A549 (cell line): ENCODE data around the gene ROR1. TPM values are rescaled to one million over a fixed set of nuclear protein-coding genes. Genes with fewer than 3 reads are reported as not detected.

Experiments
- ATAC-seq, 2 experiments: fragments of 200-7000 bp in 1 of 2; fragments of >200 bp in 1 of 2; cut with Nextera tagmentation in 1 of 2; cut with Tn5 transposase in 1 of 2; 3 replicates each; pipeline versions ENCODE4 v1.8.0 to v1.9.1; 2018 to 2020; ENCODE audit warnings: mild to moderate bottlenecking in 1 of 2, moderate library complexity in 1 of 2
- CTCF ChIA-PET: fragments of 300-600 bp; sonication (Branson Sonifier 250); formaldehyde crosslinking; extraction: SDS; loops from one replicate; lab custom pipeline; 2021; ENCODE audit warnings: antibody characterized with exemption, inconsistent platforms; lab: Yijun Ruan, JAX
- POLR2A ChIA-PET: fragments of 350-600 bp; formaldehyde crosslinking; extraction: SDS; loops from one replicate; lab custom pipeline; 2021; ENCODE audit warnings: antibody characterized with exemption, inconsistent platforms; lab: Yijun Ruan, JAX
- DNase-seq, 2 experiments: peaks; one replicate each; pipeline versions ENCODE4 v3.0.0 to v3.0.0-alpha.2; 2011 to 2016; ENCODE audit warnings: low read depth in 1 of 2, low spot score in 1 of 2
- FAIRE-seq: peaks from 2 replicates; lab custom pipeline; 2011; peaks lifted over from hg19 to GRCh38; lab: Jason Lieb, UNC
- H3K27ac ChIP-seq, 2 experiments: fragments of >200 bp; sonication (Bioruptor Twin); formaldehyde crosslinking; 3 replicates each; pipeline ENCODE4 v1.5.1; 2016 to 2017
- H3K4me1 ChIP-seq: fragments of >200 bp; sonication (Bioruptor Twin); formaldehyde crosslinking; 3 replicates; pipeline ENCODE4 v1.6.1; 2016
- H3K4me2 ChIP-seq: fragments of >200 bp; sonication (Bioruptor Twin); formaldehyde crosslinking; 3 replicates; pipeline ENCODE4 v1.6.1; 2016
- H3K4me3 ChIP-seq: fragments of >200 bp; sonication (Bioruptor Twin); formaldehyde crosslinking; 3 replicates; pipeline ENCODE4 v1.5.1; 2016
- H3K9me3 ChIP-seq: fragments of >200 bp; sonication (Bioruptor Twin); formaldehyde crosslinking; 3 replicates; pipeline ENCODE4 v1.6.1; 2016
- ATOH8 ChIP-seq: fragments of 250-450 bp; sonication (Bioruptor Pico); IDR thresholded peaks from 2 replicates; pipeline ENCODE4 v1.5.0; 2020; ENCODE audit warnings: low read depth, mild to moderate bottlenecking, moderate library complexity
- BHLHE40 ChIP-seq: IDR thresholded peaks from 2 replicates; pipeline ENCODE4 v1.6.1; 2012; ENCODE audit warnings: low read depth, low read length, inconsistent platforms
- CEBPB ChIP-seq, 2 experiments: fragments of >200 bp in 1 of 2; sonication (Bioruptor Twin) in 1 of 2; formaldehyde crosslinking in 1 of 2; IDR thresholded peaks; 2 replicates each; pipeline ENCODE4 v1.6.1; 2012 to 2016
- CHD2 ChIP-seq: fragments of 150-350 bp; IDR thresholded peaks from 2 replicates; pipeline ENCODE4 v1.6.1; 2014; ENCODE audit warnings: low read length; ENCODE audit not compliant: partially characterized antibody
- CHD4 ChIP-seq: fragments of 200-600 bp; sonication (generic); IDR thresholded peaks from 2 replicates; pipeline ENCODE4 v1.6.1; 2016; ENCODE audit warnings: antibody characterized with exemption, mild to moderate bottlenecking, borderline replicate concordance
- EHMT2 ChIP-seq: fragments of 200-600 bp; sonication (generic); IDR thresholded peaks from 2 replicates; pipeline ENCODE4 v1.6.1; 2016; ENCODE audit warnings: antibody characterized with exemption, low read depth, mild to moderate bottlenecking, moderate library complexity
- EP300 ChIP-seq, 2 experiments: fragments of >200 bp; sonication (Bioruptor Twin); formaldehyde crosslinking; IDR thresholded peaks; 2 replicates in 1 of 2; 3 replicates in 1 of 2; pipeline ENCODE4 v1.6.1; 2016 to 2017
- ESRRA ChIP-seq: fragments of 150-350 bp; IDR thresholded peaks from 2 replicates; pipeline ENCODE4 v1.6.1; 2014; ENCODE audit warnings: mild to moderate bottlenecking, low read length, borderline replicate concordance
- FOSB ChIP-seq: fragments of 250-450 bp; sonication (Bioruptor Pico); IDR thresholded peaks from 2 replicates; pipeline ENCODE4 v1.5.0; 2020; ENCODE audit warnings: mild to moderate bottlenecking, moderate library complexity
- FOSL2 ChIP-seq, 2 experiments: fragments of 450-650 bp in 1 of 2; fragments of >200 bp in 1 of 2; sonication (Bioruptor Twin) in 1 of 2; formaldehyde crosslinking; IDR thresholded peaks; 2 replicates each; pipeline versions ENCODE4 v1.5.0 to v1.6.1; 2016 to 2020; ENCODE audit warnings: mild to moderate bottlenecking in 1 of 2, moderate library complexity in 1 of 2
- HOXB13 ChIP-seq: fragments of 250-450 bp; sonication (Bioruptor Pico); IDR thresholded peaks from 2 replicates; pipeline ENCODE4 v1.5.0; 2020; ENCODE audit warnings: low read depth, mild to moderate bottlenecking, moderate library complexity
- JUN ChIP-seq, 2 experiments: fragments of >200 bp; sonication (Bioruptor Twin); formaldehyde crosslinking; IDR thresholded peaks; 2 replicates in 1 of 2; 3 replicates in 1 of 2; pipeline ENCODE4 v1.6.1; 2016 to 2017
- JUNB ChIP-seq: fragments of >200 bp; sonication (Bioruptor Twin); formaldehyde crosslinking; IDR thresholded peaks from 2 replicates; pipeline ENCODE4 v1.6.1; 2016
- KDM1A ChIP-seq: fragments of 200-600 bp; sonication (generic); IDR thresholded peaks from 2 replicates; pipeline ENCODE4 v1.6.1; 2016; ENCODE audit warnings: low read depth, mild to moderate bottlenecking
- MAX ChIP-seq: IDR thresholded peaks from 2 replicates; pipeline ENCODE4 v1.6.1; 2012
- NR3C1 ChIP-seq: fragments of >200 bp; sonication (Bioruptor Twin); formaldehyde crosslinking; IDR thresholded peaks from 3 replicates; pipeline ENCODE4 v1.6.1; 2017
- PHF8 ChIP-seq: fragments of 200-600 bp; sonication (generic); IDR thresholded peaks from 2 replicates; pipeline ENCODE4 v1.6.1; 2016; ENCODE audit warnings: low read depth, mild to moderate bottlenecking, antibody characterized with exemption, moderate library complexity, borderline replicate concordance
- RAD21 ChIP-seq, 2 experiments: fragments of >200 bp in 1 of 2; sonication (Bioruptor Twin) in 1 of 2; formaldehyde crosslinking in 1 of 2; IDR thresholded peaks in 1 of 2; conservative IDR thresholded peaks in 1 of 2; 2 replicates in 1 of 2; 3 replicates in 1 of 2; pipeline ENCODE4 v1.6.1; 2012 to 2018; ENCODE audit warnings: inconsistent platforms in 1 of 2
- RNF2 ChIP-seq: fragments of 200-600 bp; sonication (generic); IDR thresholded peaks from 2 replicates; pipeline ENCODE4 v1.6.1; 2016; ENCODE audit warnings: low read depth, mild to moderate bottlenecking, antibody characterized with exemption, moderate library complexity, borderline replicate concordance
- TFCP2L1 ChIP-seq: fragments of 250-450 bp; sonication (Bioruptor Pico); IDR thresholded peaks from 2 replicates; pipeline ENCODE4 v1.5.0; 2021; ENCODE audit warnings: mild to moderate bottlenecking
- USF2 ChIP-seq: fragments of 450-650 bp; IDR thresholded peaks from 2 replicates; pipeline ENCODE4 v1.6.1; 2014; ENCODE audit warnings: antibody characterized with exemption
- ZC3H11A ChIP-seq: fragments of 450-650 bp; IDR thresholded peaks from 2 replicates; pipeline ENCODE4 v1.6.1; 2014; ENCODE audit warnings: antibody characterized with exemption, mild to moderate bottlenecking
- ZFP36 ChIP-seq: fragments of 450-650 bp; IDR thresholded peaks from 2 replicates; pipeline ENCODE4 v1.6.1; 2014; ENCODE audit warnings: borderline replicate concordance; ENCODE audit not compliant: partially characterized antibody
- ZSCAN20 ChIP-seq: fragments of 250-450 bp; sonication (Bioruptor Pico); IDR thresholded peaks from 2 replicates; pipeline ENCODE4 v1.8.0; 2022; ENCODE audit warnings: mild to moderate bottlenecking, moderate library complexity
- WGBS: methylation state at CpG from one replicate; pipeline ENCODE4 v1.1.6; 2017; ENCODE audit errors: missing lambda C conversion rate; 5-methylcytosine and 5-hydroxymethylcytosine counted together
- polyA plus RNA-seq, 4 experiments: library from polyadenylated mRNA; depleted of rRNA in 3 of 4; stranded (reverse); fragments of >200 nt; fragmentation: RNase III in 1 of 4; extraction: RNeasy Plus Mini Kit Qiagen cat#74134 plus additional on column Dnase treatment in 1 of 4; gene quantifications; 2 replicates in 3 of 4; 3 replicates in 1 of 4; pipeline ENCODE4 v1.2.3, GENCODE V29; 2011 to 2017
- TF ChIP-seq, protein P1 (sequence below): fragments of 200-600 bp; sonication (generic); IDR thresholded peaks from 2 replicates; pipeline ENCODE4 v1.6.1; 2016; ENCODE audit warnings: antibody characterized with exemption, mild to moderate bottlenecking, moderate library complexity
- TF ChIP-seq, protein P2 (sequence below): fragments of 250-450 bp; sonication (Bioruptor Pico); IDR thresholded peaks from 2 replicates; pipeline ENCODE4 v1.5.0; 2021; ENCODE audit warnings: mild to moderate bottlenecking, moderate library complexity, borderline replicate concordance
- TF ChIP-seq, protein P3 (sequence below): IDR thresholded peaks from 2 replicates; pipeline ENCODE4 v1.6.1; 2012; ENCODE audit warnings: low read depth, borderline replicate concordance

ROR1 gene
- polyA plus RNA-seq, 2 of the 4 experiments (the other 2 are of a cell fraction) = 6.5 to 19.0 TPM

- no peak for TF ChIP-seq TFCP2L1
- no peak for TF ChIP-seq KDM1A
- no peak for TF ChIP-seq CHD2
- TF ChIP-seq, protein P1, sequence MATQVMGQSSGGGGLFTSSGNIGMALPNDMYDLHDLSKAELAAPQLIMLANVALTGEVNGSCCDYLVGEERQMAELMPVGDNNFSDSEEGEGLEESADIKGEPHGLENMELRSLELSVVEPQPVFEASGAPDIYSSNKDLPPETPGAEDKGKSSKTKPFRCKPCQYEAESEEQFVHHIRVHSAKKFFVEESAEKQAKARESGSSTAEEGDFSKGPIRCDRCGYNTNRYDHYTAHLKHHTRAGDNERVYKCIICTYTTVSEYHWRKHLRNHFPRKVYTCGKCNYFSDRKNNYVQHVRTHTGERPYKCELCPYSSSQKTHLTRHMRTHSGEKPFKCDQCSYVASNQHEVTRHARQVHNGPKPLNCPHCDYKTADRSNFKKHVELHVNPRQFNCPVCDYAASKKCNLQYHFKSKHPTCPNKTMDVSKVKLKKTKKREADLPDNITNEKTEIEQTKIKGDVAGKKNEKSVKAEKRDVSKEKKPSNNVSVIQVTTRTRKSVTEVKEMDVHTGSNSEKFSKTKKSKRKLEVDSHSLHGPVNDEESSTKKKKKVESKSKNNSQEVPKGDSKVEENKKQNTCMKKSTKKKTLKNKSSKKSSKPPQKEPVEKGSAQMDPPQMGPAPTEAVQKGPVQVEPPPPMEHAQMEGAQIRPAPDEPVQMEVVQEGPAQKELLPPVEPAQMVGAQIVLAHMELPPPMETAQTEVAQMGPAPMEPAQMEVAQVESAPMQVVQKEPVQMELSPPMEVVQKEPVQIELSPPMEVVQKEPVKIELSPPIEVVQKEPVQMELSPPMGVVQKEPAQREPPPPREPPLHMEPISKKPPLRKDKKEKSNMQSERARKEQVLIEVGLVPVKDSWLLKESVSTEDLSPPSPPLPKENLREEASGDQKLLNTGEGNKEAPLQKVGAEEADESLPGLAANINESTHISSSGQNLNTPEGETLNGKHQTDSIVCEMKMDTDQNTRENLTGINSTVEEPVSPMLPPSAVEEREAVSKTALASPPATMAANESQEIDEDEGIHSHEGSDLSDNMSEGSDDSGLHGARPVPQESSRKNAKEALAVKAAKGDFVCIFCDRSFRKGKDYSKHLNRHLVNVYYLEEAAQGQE = no peak
- TF ChIP-seq RNF2 = no peak
- no peak for TF ChIP-seq MAX
- no peak for TF ChIP-seq ZC3H11A
- no peak for TF ChIP-seq ZFP36
- TF ChIP-seq PHF8 = no peak
- no peak for TF ChIP-seq JUNB
- no peak for DNase-seq
- Histone ChIP-seq H3K27ac (no peak overlapping the region), H3K4me3 (no peak overlapping the region), H3K9me3 (no peaks in the 10 kb centered on the region), H3K4me2 (peak overlapping the region; percentile 19; the same call in 2 of the 3 replicates), H3K4me1 (peaks cover 53% of the 10 kb centered on the region)
- peak in 1 of 2 experiments; percentile 48; a peak in 3 of 6 replicates for ATAC-seq
- POLR2A ChIA-PET = no interaction called here
- FAIRE-seq = no peak
- CTCF ChIA-PET = interaction anchor here (1.0 kb wide), 1 partner anchor 89 kb away, joined by 3 read pairs; no protein-coding TSS in a partner anchor
- WGBS = 55% methylated on average over 1 of the region's 1 CpG
Measured at GRCh38 chr1:63874278-63874880, 100.6 kb downstream of the ROR1 start.

DNA sequence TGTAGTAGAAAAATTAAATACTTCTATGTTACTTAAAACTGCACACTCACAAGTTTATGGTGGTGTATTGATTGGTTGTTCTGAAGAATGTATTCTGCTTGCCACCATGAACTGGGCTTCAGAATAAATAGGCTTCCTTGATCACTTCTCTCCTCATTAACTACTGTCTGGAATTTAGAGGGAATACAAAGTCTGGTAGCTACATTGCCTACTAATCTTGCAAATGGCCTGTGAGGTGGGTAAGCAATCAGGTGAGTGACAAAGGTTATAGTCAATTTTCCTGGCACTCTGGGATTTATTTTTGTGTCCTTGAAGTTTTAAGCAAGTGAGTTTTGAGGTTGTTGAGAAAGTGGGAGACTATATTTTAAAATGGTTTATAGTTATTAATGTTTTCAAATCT is 101.8 kb downstream of the ROR1 start:
- ChIA-PET CTCF (interaction anchor here (1.0 kb wide), 1 partner anchor 88 kb away, joined by 3 read pairs; no protein-coding TSS in a partner anchor), POLR2A (no interaction called here)
- Histone ChIP-seq H3K4me3 (no peak overlapping the region), H3K27ac (no peak overlapping the region; a peak in 1 of 6 replicates), H3K4me2 (peak overlapping the region; percentile 24; the same call in 1 of the 3 replicates), H3K4me1 (peaks cover 53% of the 10 kb centered on the region), H3K9me3 (no peaks in the 10 kb centered on the region)
- no peak for TF ChIP-seq CHD4
- TF ChIP-seq ESRRA = no peak
- no peak for TF ChIP-seq EP300 (IDR thresholded peaks at IDR 0.05)
- TF ChIP-seq FOSL2 (IDR thresholded peaks at IDR 0.05) = no peak
- TF ChIP-seq FOSL2 (CRISPR knock-in tag; IDR thresholded peaks at IDR 0.05) = no peak
- TF ChIP-seq, protein P2, sequence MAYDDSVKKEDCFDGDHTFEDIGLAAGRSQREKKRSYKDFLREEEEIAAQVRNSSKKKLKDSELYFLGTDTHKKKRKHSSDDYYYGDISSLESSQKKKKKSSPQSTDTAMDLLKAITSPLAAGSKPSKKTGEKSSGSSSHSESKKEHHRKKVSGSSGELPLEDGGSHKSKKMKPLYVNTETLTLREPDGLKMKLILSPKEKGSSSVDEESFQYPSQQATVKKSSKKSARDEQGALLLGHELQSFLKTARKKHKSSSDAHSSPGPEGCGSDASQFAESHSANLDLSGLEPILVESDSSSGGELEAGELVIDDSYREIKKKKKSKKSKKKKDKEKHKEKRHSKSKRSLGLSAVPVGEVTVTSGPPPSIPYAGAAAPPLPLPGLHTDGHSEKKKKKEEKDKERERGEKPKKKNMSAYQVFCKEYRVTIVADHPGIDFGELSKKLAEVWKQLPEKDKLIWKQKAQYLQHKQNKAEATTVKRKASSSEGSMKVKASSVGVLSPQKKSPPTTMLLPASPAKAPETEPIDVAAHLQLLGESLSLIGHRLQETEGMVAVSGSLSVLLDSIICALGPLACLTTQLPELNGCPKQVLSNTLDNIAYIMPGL (CRISPR knock-in tag) = no peak
- no peak for TF ChIP-seq JUN (IDR thresholded peaks at IDR 0.05)
- TF ChIP-seq FOSB (CRISPR knock-in tag) = no peak
- no peak for TF ChIP-seq RNF2
- TF ChIP-seq RAD21 (conservative IDR thresholded peaks at IDR 0.05 in 1 of 2, IDR thresholded peaks at IDR 0.05 in 1 of 2) = no peak
- TF ChIP-seq CEBPB (IDR thresholded peaks at IDR 0.05) = no peak
- TF ChIP-seq EHMT2 = no peak
- TF ChIP-seq USF2 = no peak
- no peak for TF ChIP-seq TFCP2L1
- TF ChIP-seq ZSCAN20 (CRISPR knock-in tag) = no peak
- no peak for TF ChIP-seq ATOH8 (CRISPR knock-in tag)
- no peak for TF ChIP-seq BHLHE40
- TF ChIP-seq, protein P3, sequence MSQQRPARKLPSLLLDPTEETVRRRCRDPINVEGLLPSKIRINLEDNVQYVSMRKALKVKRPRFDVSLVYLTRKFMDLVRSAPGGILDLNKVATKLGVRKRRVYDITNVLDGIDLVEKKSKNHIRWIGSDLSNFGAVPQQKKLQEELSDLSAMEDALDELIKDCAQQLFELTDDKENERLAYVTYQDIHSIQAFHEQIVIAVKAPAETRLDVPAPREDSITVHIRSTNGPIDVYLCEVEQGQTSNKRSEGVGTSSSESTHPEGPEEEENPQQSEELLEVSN = no peak
- TF ChIP-seq PHF8 = no peak
- no peak for TF ChIP-seq NR3C1
- no peak for TF ChIP-seq HOXB13
- ATAC-seq (no peak), FAIRE-seq (no peak), DNase-seq (no peak)
